Prostate gland (tissue), 2 donors: ENCODE data around the gene TBX3. TPM values are rescaled to one million over a fixed set of nuclear protein-coding genes. Genes with fewer than 3 reads are reported as not detected.
A peak's percentile ranks its signal among the peaks of the same experiment; 100 is the strongest.

Experiments
- DNase-seq: peaks from one replicate; pipeline ENCODE4 v3.0.0-alpha.2; 2019; ENCODE audit warnings: low spot score
- H3K27ac ChIP-seq, 2 donors: fragments of 200-600 bp; sonication (generic); 2 replicates each; pipeline ENCODE4 v1.5.1; 2017 to 2019
- H3K27me3 ChIP-seq: fragments of 200-600 bp; sonication (generic); replicated peaks from 2 replicates; pipeline ENCODE4 v1.5.1; 2019; ENCODE audit not compliant: insufficient read depth
- H3K36me3 ChIP-seq, 2 donors: fragments of 200-600 bp; sonication (generic); 1 replicate in 1 of 2; 2 replicates in 1 of 2; pipeline versions ENCODE4 v1.5.1 to v1.8.1; 2017 to 2019
- H3K4me1 ChIP-seq: fragments of 200-600 bp; sonication (generic); replicated peaks from 2 replicates; pipeline ENCODE4 v1.5.1; 2019
- H3K4me3 ChIP-seq, 2 donors: fragments of 200-600 bp; sonication (generic); 2 replicates each; pipeline ENCODE4 v1.5.1; 2017 to 2019
- H3K9me3 ChIP-seq: fragments of 200-600 bp; sonication (generic); 2 replicates; pipeline ENCODE4 v1.5.1; 2017
- CTCF ChIP-seq, 4 experiments: fragments of 200-600 bp in 2 of 4; fragments of 450-650 bp in 2 of 4; sonication (generic) in 2 of 4; IDR thresholded peaks; 1 replicate in 3 of 4; 2 replicates in 1 of 4; pipeline ENCODE4 v1.5.1; 2016 to 2019; ENCODE audit warnings: antibody characterized with exemption in 4 of 4, mild to moderate bottlenecking in 2 of 4, moderate library complexity in 2 of 4
- POLR2A ChIP-seq: fragments of 450-650 bp; IDR thresholded peaks from one replicate; pipeline ENCODE4 v1.6.1; 2016; ENCODE audit warnings: antibody characterized with exemption, mild to moderate bottlenecking
- POLR2AphosphoS5 ChIP-seq: sonication (generic); formaldehyde crosslinking; IDR thresholded peaks from one replicate; pipeline ENCODE4 v1.6.1; 2017; ENCODE audit warnings: antibody characterized with exemption
- WGBS: methylation state at CpG from one replicate; pipeline ENCODE4 v1.1.5; 2018; 5-methylcytosine and 5-hydroxymethylcytosine counted together
- intact Hi-C: fragments of 100-400 bp; cut with DNase I; formaldehyde crosslinking; loops from one replicate; pipeline ENCODE4 v1.14.2; 2022
- total RNA-seq, 2 donors: library from RNA; depleted of rRNA; stranded (reverse); fragments of >200 nt; gene quantifications; one replicate each; pipeline ENCODE4 v1.1.0, GENCODE V29; 2016

Gene TBX3
- total RNA-seq, 2 donors from 2014 or later: 155 to 259 TPM

- Histone ChIP-seq H3K27me3 (no peaks in the 10 kb centered on the region), H3K4me1 (peaks cover 6% of the 10 kb centered on the region), H3K27ac (peak overlapping the region; percentile 88 to 98), H3K4me3 (peak overlapping the region; percentile 89 to 94), H3K9me3 (no peaks in the 10 kb centered on the region), H3K36me3 (peaks cover 8 to 10% of the 10 kb centered on the region in 2 donors)
- intact Hi-C loops: no loop called here
- DNase-seq: no peak
- TF ChIP-seq POLR2AphosphoS5 (no peak), CTCF (IDR thresholded peaks at IDR 0.05) (no peak), POLR2A (no peak)
- WGBS: 8% methylated on average over 4 of the region's 4 CpGs
Measured at GRCh38 chr12:114672817-114673168, 11.2 kb downstream of the TBX3 start.

DNA sequence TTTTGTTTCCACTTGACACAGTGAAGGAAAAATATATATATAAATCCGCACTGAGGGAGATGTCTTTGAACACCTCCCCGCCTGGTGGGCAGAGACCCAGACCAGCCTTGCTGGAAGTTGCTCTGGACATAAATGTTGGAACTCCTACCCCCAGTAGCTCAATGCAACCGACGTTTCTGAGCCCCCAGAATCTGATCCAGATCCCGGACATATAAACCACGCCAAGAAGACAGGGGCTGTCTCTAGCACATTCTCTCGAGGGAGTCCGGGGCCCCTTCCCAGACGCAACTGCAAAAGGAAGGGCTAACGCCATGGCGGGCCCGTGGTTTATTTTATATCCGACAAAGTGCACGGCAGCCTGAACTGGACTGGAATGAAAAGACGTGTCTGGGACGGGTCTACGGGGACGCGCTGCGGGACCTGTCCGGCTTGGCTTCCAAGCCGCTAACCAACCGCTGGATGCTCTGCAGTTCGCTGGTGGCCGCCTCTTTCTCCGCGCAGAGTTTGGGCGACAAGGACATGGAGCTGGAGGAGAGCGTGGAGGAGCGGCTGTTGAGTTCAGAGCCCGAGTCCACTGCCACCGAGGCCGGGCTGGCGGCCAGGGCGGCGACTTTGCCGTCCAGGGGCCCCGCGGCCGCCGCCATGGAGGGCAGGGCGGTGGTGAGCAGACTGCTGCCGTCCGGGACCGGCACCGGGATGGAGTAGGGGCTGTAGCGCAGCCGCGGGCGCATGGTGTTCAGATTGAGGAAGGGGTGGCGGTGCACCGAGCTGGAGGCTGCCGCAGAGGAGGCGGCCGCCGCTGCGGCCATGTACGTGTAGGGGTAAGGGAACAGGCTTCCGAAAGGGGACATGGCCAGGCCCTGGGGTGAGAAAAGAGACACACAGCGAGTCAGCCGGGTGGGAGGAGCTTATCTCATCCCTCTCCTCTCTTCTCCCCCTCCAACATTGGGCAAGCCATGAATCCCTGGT is 12.2 kb downstream of the TBX3 start:
- H3K27me3 ChIP-seq: no peaks in the 10 kb centered on the region
- peak overlapping the region; percentile 89 to 94 for H3K4me3 ChIP-seq
- peaks cover 6 to 8% of the 10 kb centered on the region in 2 donors for H3K36me3 ChIP-seq
- H3K4me1 ChIP-seq: peaks cover 6% of the 10 kb centered on the region
- TF ChIP-seq CTCF (IDR thresholded peaks at IDR 0.05) (no peak), POLR2AphosphoS5 (peak; percentile 24), POLR2A (peak; percentile 36)
- DNase-seq: no peak
- H3K9me3 ChIP-seq: no peaks in the 10 kb centered on the region
- H3K27ac ChIP-seq: peak overlapping the region; percentile 88 to 98
- 6% methylated on average over 61 of the region's 61 CpGs for WGBS
- intact Hi-C loops: no loop called here

DNA sequence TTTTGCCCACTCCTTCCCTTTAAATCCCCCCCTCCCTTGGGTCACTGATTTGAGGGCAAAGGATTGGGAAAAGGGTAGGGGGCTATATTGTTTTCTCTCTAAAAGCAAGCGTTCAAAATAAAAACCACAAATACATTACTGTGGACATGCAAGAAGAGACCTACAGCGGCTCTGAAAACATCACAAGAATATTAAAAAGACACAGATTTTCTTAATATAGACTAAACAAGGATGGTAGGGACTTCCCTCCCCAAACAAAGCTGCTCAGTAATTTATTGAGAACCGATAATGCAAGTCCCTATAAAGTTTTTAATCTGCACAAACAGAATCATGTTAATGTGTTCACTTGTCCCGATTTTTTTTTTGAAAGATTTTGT is 12.9 kb downstream of the TBX3 start:
- Histone ChIP-seq H3K9me3 (no peaks in the 10 kb centered on the region), H3K4me3 (peak overlapping the region; percentile 89 to 94), H3K4me1 (peaks cover 1% of the 10 kb centered on the region), H3K36me3 (peaks cover under 1 to 8% of the 10 kb centered on the region in 2 donors), H3K27ac (peak overlapping the region; percentile 88 to 98), H3K27me3 (no peaks in the 10 kb centered on the region)
- no peak for TF ChIP-seq CTCF (IDR thresholded peaks at IDR 0.05)
- TF ChIP-seq POLR2AphosphoS5: no peak
- no peak for TF ChIP-seq POLR2A
- intact Hi-C loops: no loop called here
- 4% methylated on average over 4 of the region's 4 CpGs for WGBS
- DNase-seq: no peak

DNA sequence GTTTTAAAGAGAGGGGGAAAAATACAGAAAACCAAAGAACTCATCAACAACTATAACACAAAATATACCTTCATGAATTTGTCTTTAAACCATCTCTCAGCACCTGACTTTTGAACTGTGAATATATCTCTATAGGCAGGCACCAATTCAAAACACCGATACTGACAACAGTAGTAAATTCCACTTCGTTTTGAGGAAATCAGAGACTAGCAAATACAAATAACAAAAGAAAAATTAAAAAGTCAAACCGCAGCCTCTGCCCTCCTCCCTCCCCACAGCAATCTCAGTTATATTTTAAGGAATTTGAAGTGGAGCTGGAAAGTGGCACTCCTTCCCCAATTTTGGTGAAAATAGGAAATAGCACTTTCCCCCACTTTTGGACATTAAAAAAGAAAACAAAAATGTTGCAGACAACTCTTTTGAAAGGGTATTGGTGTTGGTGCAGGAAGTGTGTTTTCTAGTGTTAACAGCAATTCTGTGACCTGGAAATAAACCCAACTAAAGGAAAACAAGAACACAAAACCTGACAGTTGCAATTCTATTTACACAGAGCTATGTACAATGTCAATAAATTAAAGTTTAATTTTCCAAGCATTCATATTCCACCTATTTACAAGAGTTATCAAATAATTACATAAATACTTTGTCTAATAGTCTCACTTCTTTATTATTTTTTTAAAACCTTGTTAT is 13.5 kb downstream of the TBX3 start:
- H3K4me3 ChIP-seq: peak overlapping the region; percentile 89 to 94
- intact Hi-C loops: no loop called here
- no peaks in the 10 kb centered on the region for H3K27me3 ChIP-seq
- no peak for DNase-seq
- 5% methylated on average over 3 of the region's 3 CpGs for WGBS
- peak; percentile 43 for TF ChIP-seq POLR2AphosphoS5
- TF ChIP-seq CTCF (IDR thresholded peaks at IDR 0.05): no peak
- TF ChIP-seq POLR2A: no peak
- H3K9me3 ChIP-seq: no peaks in the 10 kb centered on the region
- H3K36me3 ChIP-seq: peaks cover 0 to 8% of the 10 kb centered on the region in 2 donors
- peak overlapping the region; percentile 88 to 98 for H3K27ac ChIP-seq
- H3K4me1 ChIP-seq: no peaks in the 10 kb centered on the region
